Esophagus squamous epithelium (tissue), 5 donors: ENCODE measurements around the gene IGF2BP3. TPM values are rescaled to one million over a fixed set of nuclear protein-coding genes. Genes with fewer than 3 reads are reported as not detected.

Experiments
- DNase-seq: peaks from one replicate; lab custom pipeline; 2025; lab: John Stamatoyannopoulos, UW
- H3K27ac ChIP-seq, 4 donors: fragments of 200-600 bp; sonication (generic); one replicate each; pipeline ENCODE4 v1.5.1; 2016 to 2019; ENCODE audit warnings: mild to moderate bottlenecking in 1 of 4
- H3K27me3 ChIP-seq, 4 donors: fragments of 200-600 bp; sonication (generic); 1 replicate in 3 of 4; 2 replicates in 1 of 4; pipeline versions ENCODE4 v1.5.1 to v1.6.0; 2017 to 2021; ENCODE audit warnings: antibody characterized with exemption in 1 of 4
- H3K36me3 ChIP-seq, 3 donors: fragments of 200-600 bp; sonication (generic); one replicate each; pipeline ENCODE4 v1.5.1; 2016 to 2019
- H3K4me1 ChIP-seq, 3 donors: fragments of 200-600 bp; sonication (generic); one replicate each; pipeline ENCODE4 v1.5.1; 2017 to 2019
- H3K4me3 ChIP-seq, 4 donors: fragments of 200-600 bp; sonication (generic); 1 replicate in 3 of 4; 2 replicates in 1 of 4; pipeline ENCODE4 v1.5.1; 2016 to 2019; ENCODE audit warnings: mild to moderate bottlenecking in 2 of 4, moderate library complexity in 1 of 4
- H3K9me3 ChIP-seq, 3 donors: fragments of 200-600 bp; sonication (generic); one replicate each; pipeline ENCODE4 v1.5.1; 2016 to 2019
- POLR2A ChIP-seq, 4 donors: fragments of 450-650 bp; IDR thresholded peaks; one replicate each; pipeline ENCODE4 v1.6.1; 2017; ENCODE audit warnings: antibody characterized with exemption in 4 of 4, mild to moderate bottlenecking in 4 of 4, moderate library complexity in 3 of 4
- WGBS, 2 donors: methylation state at CpG; one replicate each; pipeline ENCODE4 v1.1.5; 2018; 5-methylcytosine and 5-hydroxymethylcytosine counted together
- intact Hi-C: fragments of 100-400 bp; cut with DNase I; formaldehyde crosslinking; loops from one replicate; pipeline ENCODE4 v1.15.0; 2022
- total RNA-seq, 4 donors: library from RNA; depleted of rRNA; stranded (reverse); fragments of >200 nt; gene quantifications; one replicate each; pipeline ENCODE4 v1.1.0, GENCODE V29; 2016
- TF ChIP-seq, protein P1 (sequence below), 6 experiments: fragments of 450-650 bp in 4 of 6; fragments of 200-600 bp in 2 of 6; sonication (generic) in 2 of 6; IDR thresholded peaks; one replicate each; pipeline ENCODE4 v1.5.1; 2016 to 2019; ENCODE audit warnings: antibody characterized with exemption in 6 of 6, mild to moderate bottlenecking in 4 of 6, moderate library complexity in 4 of 6
- donor health status: DM: yes; HTN: yes; CAD: no.

IGF2BP3 gene
- total RNA-seq, 4 donors from 2014 or later = 1.3 to 9.3 (median 7.2) TPM

DNA sequence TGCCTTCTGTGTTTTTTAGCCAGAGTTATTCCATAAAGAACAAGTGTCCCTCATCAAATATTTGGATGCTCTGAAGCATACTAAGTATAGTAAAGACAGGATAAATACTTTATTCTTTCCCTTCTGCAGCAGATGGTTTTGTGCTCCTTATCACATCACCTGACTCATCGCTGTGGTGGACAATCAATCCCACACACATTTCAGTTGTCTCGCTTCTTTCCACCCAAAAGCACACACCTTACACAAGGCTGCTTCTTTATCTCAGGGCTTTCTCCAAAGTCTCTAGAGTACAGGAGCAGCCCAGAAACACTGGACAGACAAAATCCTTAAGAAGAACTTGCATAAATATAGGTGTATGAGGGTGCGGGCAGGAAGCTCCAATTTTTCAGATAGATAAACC, 43.4 kb downstream of the IGF2BP3 start:
- Histone ChIP-seq H3K4me3 (no peak overlapping the region), H3K27ac (no peak overlapping the region), H3K4me1 (no peaks in the 10 kb centered on the region), H3K9me3 (no peaks in the 10 kb centered on the region), H3K36me3 (no peaks in the 10 kb centered on the region), H3K27me3 (peaks cover 0 to 16% (median 0%) of the 10 kb centered on the region in 4 donors)
- WGBS, 2 donors = 84 to 86% methylated on average over 3 of the region's 3 CpGs
- no peak for TF ChIP-seq POLR2A (IDR thresholded peaks at IDR 0.05)
- TF ChIP-seq, protein P1, sequence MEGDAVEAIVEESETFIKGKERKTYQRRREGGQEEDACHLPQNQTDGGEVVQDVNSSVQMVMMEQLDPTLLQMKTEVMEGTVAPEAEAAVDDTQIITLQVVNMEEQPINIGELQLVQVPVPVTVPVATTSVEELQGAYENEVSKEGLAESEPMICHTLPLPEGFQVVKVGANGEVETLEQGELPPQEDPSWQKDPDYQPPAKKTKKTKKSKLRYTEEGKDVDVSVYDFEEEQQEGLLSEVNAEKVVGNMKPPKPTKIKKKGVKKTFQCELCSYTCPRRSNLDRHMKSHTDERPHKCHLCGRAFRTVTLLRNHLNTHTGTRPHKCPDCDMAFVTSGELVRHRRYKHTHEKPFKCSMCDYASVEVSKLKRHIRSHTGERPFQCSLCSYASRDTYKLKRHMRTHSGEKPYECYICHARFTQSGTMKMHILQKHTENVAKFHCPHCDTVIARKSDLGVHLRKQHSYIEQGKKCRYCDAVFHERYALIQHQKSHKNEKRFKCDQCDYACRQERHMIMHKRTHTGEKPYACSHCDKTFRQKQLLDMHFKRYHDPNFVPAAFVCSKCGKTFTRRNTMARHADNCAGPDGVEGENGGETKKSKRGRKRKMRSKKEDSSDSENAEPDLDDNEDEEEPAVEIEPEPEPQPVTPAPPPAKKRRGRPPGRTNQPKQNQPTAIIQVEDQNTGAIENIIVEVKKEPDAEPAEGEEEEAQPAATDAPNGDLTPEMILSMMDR (IDR thresholded peaks at IDR 0.05) = no peak
- intact Hi-C loops = no loop called here
- no peak for DNase-seq

DNA sequence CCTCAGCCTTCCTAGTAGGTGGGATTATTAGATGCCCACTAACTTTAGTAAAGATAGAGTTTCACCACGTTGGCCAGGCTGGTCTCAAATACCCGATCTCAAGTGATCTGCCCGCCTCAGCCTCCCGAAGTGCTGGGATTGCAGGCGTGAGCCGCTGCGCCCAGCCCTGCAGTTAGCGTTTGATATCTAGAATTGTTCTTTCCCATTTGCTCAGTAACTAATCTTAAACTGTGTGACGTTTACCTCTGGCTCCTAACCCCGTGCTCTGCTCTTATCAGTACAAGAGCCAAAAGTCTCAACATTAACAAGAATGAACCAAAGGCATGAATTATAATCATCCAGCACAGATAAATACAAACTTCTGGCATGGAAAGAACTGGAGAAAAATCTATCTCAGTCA, 47.4 kb downstream of the IGF2BP3 start:
- 76 to 89% methylated on average over 8 to 10 of the region's 10 CpGs for WGBS, 2 donors
- intact Hi-C loops = no loop called here

DNA sequence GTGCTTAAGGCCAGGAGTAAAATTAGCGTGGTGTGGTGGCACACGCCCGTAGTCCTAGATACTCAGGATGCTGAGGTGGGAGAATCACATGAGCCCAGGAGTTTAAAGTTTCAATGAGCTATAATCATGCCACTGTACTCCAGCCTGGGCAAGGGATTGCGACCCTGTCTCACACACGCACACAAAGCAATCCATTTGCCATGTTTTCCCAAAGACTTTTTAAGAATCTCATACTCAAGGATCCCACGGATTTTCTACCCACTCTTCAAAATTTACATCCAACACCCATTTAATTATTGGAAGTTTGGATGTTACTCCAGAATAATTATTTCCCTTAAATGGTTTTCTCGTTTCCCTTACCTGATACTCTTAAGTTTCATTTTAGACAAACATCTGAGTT, 47.9 kb downstream of the IGF2BP3 start:
- no peak for DNase-seq
- H3K27ac ChIP-seq = no peak overlapping the region
- no peak for TF ChIP-seq POLR2A (IDR thresholded peaks at IDR 0.05)
- intact Hi-C loops = no loop called here
- peaks cover 0 to 22% (median 0%) of the 10 kb centered on the region in 3 donors for H3K4me1 ChIP-seq
- no peaks in the 10 kb centered on the region for H3K9me3 ChIP-seq
- 82 to 89% methylated on average over 7 of the region's 7 CpGs for WGBS, 2 donors
- H3K4me3 ChIP-seq = no peak overlapping the region
- H3K27me3 ChIP-seq = peaks cover 0 to 5% (median 0%) of the 10 kb centered on the region in 4 donors
- no peaks in the 10 kb centered on the region for H3K36me3 ChIP-seq

More for the DNA sequence above, 47.4 kb downstream of the IGF2BP3 start:
- TF ChIP-seq, protein P1 (IDR thresholded peaks at IDR 0.05) = no peak
- no peak for TF ChIP-seq POLR2A (IDR thresholded peaks at IDR 0.05)
- Histone ChIP-seq H3K4me1 (peaks cover 0 to 18% (median 0%) of the 10 kb centered on the region in 3 donors), H3K4me3 (no peak overlapping the region), H3K36me3 (no peaks in the 10 kb centered on the region), H3K27me3 (peaks cover 0 to 5% (median 0%) of the 10 kb centered on the region in 4 donors), H3K9me3 (no peaks in the 10 kb centered on the region), H3K27ac (no peak overlapping the region)
- no peak for DNase-seq

DNA sequence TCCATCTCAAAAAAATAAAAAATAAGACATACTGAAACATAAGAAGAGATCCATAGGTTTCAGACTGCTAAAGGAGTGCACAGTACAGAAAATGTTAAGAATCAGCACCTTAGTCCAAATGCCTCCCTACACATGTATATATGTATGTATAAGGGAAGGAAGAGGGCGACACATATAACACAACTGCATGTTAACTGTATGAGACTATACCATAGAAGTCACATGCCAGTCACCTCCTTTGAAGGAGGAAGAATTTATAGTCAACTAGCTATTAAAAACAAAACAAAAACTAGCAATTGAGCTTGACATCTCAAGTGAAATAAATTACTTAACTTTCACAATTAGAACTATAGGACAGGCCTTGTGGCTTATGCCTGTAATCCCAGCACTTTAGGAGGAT, 50.4 kb downstream of the IGF2BP3 start:
- DNase-seq = no peak
- H3K4me1 ChIP-seq = peaks cover 0 to 26% (median 0%) of the 10 kb centered on the region in 3 donors
- H3K36me3 ChIP-seq = no peaks in the 10 kb centered on the region
- peaks cover 0 to 5% (median 0%) of the 10 kb centered on the region in 4 donors for H3K27me3 ChIP-seq
- peak overlapping the region in 1 of 4 donors; percentile 80 for H3K27ac ChIP-seq
- no peak overlapping the region for H3K4me3 ChIP-seq
- H3K9me3 ChIP-seq = no peaks in the 10 kb centered on the region
- TF ChIP-seq, protein P1 (IDR thresholded peaks at IDR 0.05) = no peak
- no peak for TF ChIP-seq POLR2A (IDR thresholded peaks at IDR 0.05)
- intact Hi-C loops = no loop called here
- WGBS, 2 donors = 87 to 88% methylated on average over 1 of the region's 1 CpG

DNA sequence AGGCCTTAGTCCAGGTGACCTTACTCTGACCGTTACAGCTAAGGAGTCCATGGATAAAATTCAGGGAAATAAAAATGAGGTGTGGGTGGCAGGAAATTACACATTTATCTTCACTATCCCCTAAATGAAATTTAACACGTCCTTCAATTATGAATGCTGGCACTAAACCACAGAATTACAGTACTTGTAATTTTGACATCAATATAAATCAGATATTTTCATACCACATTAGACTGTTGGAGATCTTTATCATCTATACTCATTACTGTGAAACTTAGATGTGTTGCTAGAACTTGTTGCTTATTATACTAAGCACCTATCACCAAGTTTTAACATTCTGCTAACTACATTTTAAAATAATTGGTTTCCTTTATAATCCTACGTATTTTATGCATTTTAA, 51.1 kb downstream of the IGF2BP3 start:
- Histone ChIP-seq H3K4me1 (peaks cover 0 to 26% (median 0%) of the 10 kb centered on the region in 3 donors), H3K4me3 (no peak overlapping the region), H3K27me3 (peaks cover 0 to 4% (median 0%) of the 10 kb centered on the region in 4 donors), H3K9me3 (no peaks in the 10 kb centered on the region), H3K27ac (peak overlapping the region in 3 of 4 donors; percentile 26 to 80 (median 68)), H3K36me3 (no peaks in the 10 kb centered on the region)
- DNase-seq = no peak
- 58 to 79% methylated on average over 3 of the region's 3 CpGs for WGBS, 2 donors
- TF ChIP-seq, protein P1 (IDR thresholded peaks at IDR 0.05) = no peak
- TF ChIP-seq POLR2A (IDR thresholded peaks at IDR 0.05) = no peak
- intact Hi-C loops = no loop called here

DNA sequence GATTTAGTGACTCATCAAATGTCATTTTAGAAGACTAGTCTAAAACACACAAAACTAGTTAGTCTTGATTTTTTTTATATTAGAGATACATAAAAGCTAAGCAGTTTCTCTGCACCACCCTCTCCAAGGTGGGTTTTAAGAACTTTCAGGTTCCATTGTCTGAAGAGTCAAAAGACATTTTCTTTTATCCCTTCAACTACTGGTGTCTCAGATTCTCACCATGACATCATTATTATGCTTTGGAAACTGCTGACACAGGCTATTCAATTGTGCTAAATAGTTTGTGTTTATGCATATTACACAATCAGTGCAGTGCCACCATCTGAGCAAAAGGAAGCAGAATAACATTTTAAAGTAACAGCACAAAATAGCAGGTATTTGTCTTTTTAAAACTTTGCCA, 52.2 kb downstream of the IGF2BP3 start:
- TF ChIP-seq, protein P1 (IDR thresholded peaks at IDR 0.05) = no peak
- TF ChIP-seq POLR2A (IDR thresholded peaks at IDR 0.05) = no peak
- Histone ChIP-seq H3K9me3 (no peaks in the 10 kb centered on the region), H3K27ac (peak overlapping the region in 3 of 4 donors; percentile 26 to 80 (median 68)), H3K36me3 (no peaks in the 10 kb centered on the region), H3K4me1 (peaks cover 0 to 26% (median 0%) of the 10 kb centered on the region in 3 donors), H3K4me3 (no peak overlapping the region), H3K27me3 (no peaks in the 10 kb centered on the region)
- intact Hi-C loops = no loop called here
- no peak for DNase-seq
